Muscle of leg (tissue), 11 donors: ENCODE data around the gene CTIF. TPM values are rescaled to one million over a fixed set of nuclear protein-coding genes. Genes with fewer than 3 reads are reported as not detected.
A peak's percentile ranks its signal among the peaks of the same experiment; 100 is the strongest.

ENCODE experiments used
- DNase-seq: peaks from one replicate; pipeline ENCODE4 v3.0.0; 2013
- H3K27ac ChIP-seq: one replicate; pipeline ENCODE4 v1.5.1; 2013; ENCODE audit warnings: mild to moderate bottlenecking, low read length, control low read depth
- H3K27me3 ChIP-seq: one replicate; pipeline ENCODE4 v1.6.1; 2013; ENCODE audit warnings: low read length; ENCODE audit not compliant: control insufficient read depth, insufficient read depth
- H3K36me3 ChIP-seq: one replicate; pipeline ENCODE4 v1.6.1; 2013; ENCODE audit warnings: low read length; ENCODE audit not compliant: control insufficient read depth, insufficient read depth
- H3K4me1 ChIP-seq: one replicate; pipeline ENCODE4 v1.6.1; 2013; ENCODE audit warnings: low read length; ENCODE audit not compliant: control insufficient read depth, insufficient read depth
- H3K4me3 ChIP-seq: one replicate; pipeline ENCODE4 v1.5.1; 2013; ENCODE audit warnings: low read length, control low read depth
- H3K9me3 ChIP-seq: replicated peaks from 2 replicates; pipeline ENCODE4 v1.6.1; 2013; ENCODE audit warnings: low read depth, low read length; ENCODE audit not compliant: control insufficient read depth
- WGBS: methylation state at CpG from one replicate; pipeline ENCODE4 v1.1.5; 2013; ENCODE audit warnings: missing lambda C conversion rate; ENCODE audit not compliant: insufficient coverage; 5-methylcytosine and 5-hydroxymethylcytosine counted together
- polyA plus RNA-seq, 8 donors: library from polyadenylated mRNA; unstranded; fragments of 120-200 nt; gene quantifications; one replicate each; pipeline versions ENCODE4 v1.2.1 to v1.2.3, GENCODE V29; 2013; ENCODE audit warnings: inconsistent platforms in 1 of 8, low replicate concordance in 1 of 8; ENCODE audit not compliant: insufficient read length in 8 of 8, insufficient read depth in 1 of 8
- total RNA-seq: library from RNA; stranded (reverse); fragments of 120-200 nt; gene quantifications from one replicate; pipeline ENCODE4 v1.2.4, GENCODE V29; 2013

Gene CTIF
- total and polyA plus RNA-seq, 9 donors: 16.3 to 46.8 (median 32.5) TPM

GRCh38 chr18:48616484-48617255 is 77.8 kb downstream of the CTIF start:
- H3K4me3 ChIP-seq: no peak overlapping the region
- WGBS: 93% methylated on average over 3 of the region's 8 CpGs
- peaks cover 34% of the 10 kb centered on the region for H3K4me1 ChIP-seq
- no peak overlapping the region for H3K27ac ChIP-seq
- no peaks in the 10 kb centered on the region for H3K9me3 ChIP-seq
- DNase-seq: no peak
- peaks cover 18% of the 10 kb centered on the region for H3K36me3 ChIP-seq
- no peaks in the 10 kb centered on the region for H3K27me3 ChIP-seq

- Histone ChIP-seq H3K9me3 (no peaks in the 10 kb centered on the region), H3K27ac (no peak overlapping the region), H3K36me3 (peaks cover 20% of the 10 kb centered on the region), H3K4me1 (peaks cover 33% of the 10 kb centered on the region), H3K27me3 (no peaks in the 10 kb centered on the region), H3K4me3 (no peak overlapping the region)
- no peak for DNase-seq
- 60% methylated on average over 1 of the region's 9 CpGs for WGBS
Measured at GRCh38 chr18:48617844-48618497, 79.1 kb downstream of the CTIF start.

- no peak overlapping the region for H3K27ac ChIP-seq
- no peaks in the 10 kb centered on the region for H3K27me3 ChIP-seq
- WGBS: 65% methylated on average over 2 of the region's 3 CpGs
- H3K4me1 ChIP-seq: peaks cover 26% of the 10 kb centered on the region
- H3K36me3 ChIP-seq: peaks cover 20% of the 10 kb centered on the region
- no peak overlapping the region for H3K4me3 ChIP-seq
- H3K9me3 ChIP-seq: no peaks in the 10 kb centered on the region
- DNase-seq: no peak
Measured at GRCh38 chr18:48619016-48619415, 80.2 kb downstream of the CTIF start.

- no peaks in the 10 kb centered on the region for H3K9me3 ChIP-seq
- no peak overlapping the region for H3K4me3 ChIP-seq
- 84% methylated on average over 10 of the region's 16 CpGs for WGBS
- no peak for DNase-seq
- peaks cover 20% of the 10 kb centered on the region for H3K36me3 ChIP-seq
- H3K27me3 ChIP-seq: no peaks in the 10 kb centered on the region
- H3K27ac ChIP-seq: no peak overlapping the region
- H3K4me1 ChIP-seq: peaks cover 24% of the 10 kb centered on the region
Measured at GRCh38 chr18:48619501-48619900, 80.7 kb downstream of the CTIF start.

GRCh38 chr18:48620071-48620470 is 81.2 kb downstream of the CTIF start:
- Histone ChIP-seq H3K4me3 (no peak overlapping the region), H3K27me3 (no peaks in the 10 kb centered on the region), H3K9me3 (no peaks in the 10 kb centered on the region), H3K4me1 (peaks cover 24% of the 10 kb centered on the region), H3K27ac (no peak overlapping the region), H3K36me3 (peaks cover 20% of the 10 kb centered on the region)
- no peak for DNase-seq
- WGBS: no CpG with 5 or more reads among the region's 3 CpGs

- DNase-seq: no peak
- Histone ChIP-seq H3K27ac (no peak overlapping the region), H3K4me1 (peaks cover 22% of the 10 kb centered on the region), H3K27me3 (no peaks in the 10 kb centered on the region), H3K9me3 (no peaks in the 10 kb centered on the region), H3K36me3 (peaks cover 20% of the 10 kb centered on the region), H3K4me3 (no peak overlapping the region)
- 85% methylated on average over 8 of the region's 8 CpGs for WGBS
Measured at GRCh38 chr18:48621240-48621639, 82.4 kb downstream of the CTIF start.

GRCh38 chr18:48621815-48622555 is 83.2 kb downstream of the CTIF start:
- H3K27me3 ChIP-seq: no peaks in the 10 kb centered on the region
- H3K4me1 ChIP-seq: peaks cover 15% of the 10 kb centered on the region
- WGBS: 77% methylated on average over 10 of the region's 11 CpGs
- H3K4me3 ChIP-seq: no peak overlapping the region
- no peak for DNase-seq
- no peaks in the 10 kb centered on the region for H3K9me3 ChIP-seq
- H3K27ac ChIP-seq: no peak overlapping the region
- H3K36me3 ChIP-seq: peaks cover 20% of the 10 kb centered on the region

- peaks cover 20% of the 10 kb centered on the region for H3K36me3 ChIP-seq
- H3K27me3 ChIP-seq: no peaks in the 10 kb centered on the region
- DNase-seq: no peak
- H3K27ac ChIP-seq: peak overlapping the region; percentile 31
- 76% methylated on average over 5 of the region's 13 CpGs for WGBS
- no peak overlapping the region for H3K4me3 ChIP-seq
- H3K9me3 ChIP-seq: no peaks in the 10 kb centered on the region
- H3K4me1 ChIP-seq: peaks cover 7% of the 10 kb centered on the region
Measured at GRCh38 chr18:48622911-48623431, 84.1 kb downstream of the CTIF start.

GRCh38 chr18:48623468-48624235 is 84.8 kb downstream of the CTIF start:
- no peak overlapping the region for H3K4me3 ChIP-seq
- H3K27me3 ChIP-seq: no peaks in the 10 kb centered on the region
- peaks cover 23% of the 10 kb centered on the region for H3K36me3 ChIP-seq
- peaks cover 7% of the 10 kb centered on the region for H3K4me1 ChIP-seq
- H3K27ac ChIP-seq: peak overlapping the region; percentile 53
- DNase-seq: peak; percentile 71
- no peaks in the 10 kb centered on the region for H3K9me3 ChIP-seq
- 100% methylated on average over 1 of the region's 7 CpGs for WGBS
